GM18511 (cell line): ENCODE results near the gene TNFRSF1B.
A peak's percentile ranks its signal among the peaks of the same experiment; 100 is the strongest.

ENCODE experiments used
- ATAC-seq: cut with Tn5 transposase; IDR thresholded peaks from one replicate; pipeline ENCODE4 v1.9.1; 2021; ENCODE audit warnings: mild to moderate bottlenecking, moderate library complexity; ENCODE audit not compliant: unreplicated experiment

The TNFRSF1B gene

GRCh38 chr1:12141163-12141850, 25.5 kb upstream of the TNFRSF1B start:
- no peak for ATAC-seq

GRCh38 chr1:12142141-12142823, 24.5 kb upstream of the TNFRSF1B start:
- ATAC-seq = no peak

- ATAC-seq = no peak
Measured at GRCh38 chr1:12142891-12143630, 23.7 kb upstream of the TNFRSF1B start.

- ATAC-seq = no peak
Measured at GRCh38 chr1:12143631-12144155, 23.1 kb upstream of the TNFRSF1B start.

GRCh38 chr1:12144236-12144635, 22.6 kb upstream of the TNFRSF1B start:
- no peak for ATAC-seq

GRCh38 chr1:12144969-12145368, 21.8 kb upstream of the TNFRSF1B start:
- no peak for ATAC-seq

GRCh38 chr1:12145616-12146342, 21.0 kb upstream of the TNFRSF1B start:
- no peak for ATAC-seq

GRCh38 chr1:12146343-12147112, 20.3 kb upstream of the TNFRSF1B start:
- no peak for ATAC-seq

- no peak for ATAC-seq
Measured at GRCh38 chr1:12147201-12147701, 19.5 kb upstream of the TNFRSF1B start.

- ATAC-seq = no peak
Measured at GRCh38 chr1:12148160-12148957, 18.4 kb upstream of the TNFRSF1B start.

GRCh38 chr1:12148958-12149790, 17.6 kb upstream of the TNFRSF1B start:
- ATAC-seq = no peak

GRCh38 chr1:12149791-12150175, 17.0 kb upstream of the TNFRSF1B start:
- ATAC-seq = no peak

- ATAC-seq = no peak
Measured at GRCh38 chr1:12150456-12151200, 16.2 kb upstream of the TNFRSF1B start.

GRCh38 chr1:12151465-12151864, 15.3 kb upstream of the TNFRSF1B start:
- ATAC-seq = no peak

GRCh38 chr1:12152113-12152891, 14.5 kb upstream of the TNFRSF1B start:
- peak; percentile 78 for ATAC-seq

- ATAC-seq = no peak
Measured at GRCh38 chr1:12153181-12153785, 13.5 kb upstream of the TNFRSF1B start.
